ENCODE measurements around the gene POLE3.
"Not testable (repeated sequence)": the region's sequence is repeated elsewhere in the genome, so short reads cannot be mapped to it uniquely, and the experiment has no call there.

POLE3 gene

GRCh38 chr9:113388833-113389232 lies 21.6 kb downstream of the POLE3 start:
- no peaks in the 10 kb centered on the region for H3K27me3 ChIP-seq (replicated peaks in 2 of 5; ENCODE audit: control insufficient read depth in 4 of 5, insufficient read depth in 5 of 5, low read length in 4 of 5)
- DNase-seq = no peak
- ChIA-PET POLR2A (no interaction called here), CTCF (interaction anchor here (1.1 to 3.5 kb wide), 3 partner anchors 10 to 21 kb away, joined by 3 to 15 read pairs (median 3); partner anchors contain the start of genes C9orf43, HDHD3 and POLE3)
- peaks cover 0 to 70% (median 48%) of the 10 kb centered on the region in 4 experiments for H3K36me3 ChIP-seq (ENCODE audit: control insufficient read depth in 4 of 4, insufficient read depth in 4 of 4, low read length in 3 of 4)
- no peaks in the 10 kb centered on the region for H3K4me1 ChIP-seq (ENCODE audit: control extremely low read depth in 1 of 4, control insufficient read depth in 4 of 4, insufficient read depth in 4 of 4, low read length in 3 of 4)
- no peak overlapping the region for H3K27ac ChIP-seq (ENCODE audit: insufficient read depth in 1 of 2, low read depth in 1 of 2, low read length in 2 of 2, poor library complexity in 1 of 2, severe bottlenecking in 2 of 2)
- H3K9me3 ChIP-seq (ENCODE audit: control extremely low read depth in 1 of 5, control insufficient read depth in 4 of 5, insufficient read depth in 2 of 5, low read depth in 1 of 5, low read length in 4 of 5) = no peaks in the 10 kb centered on the region
- 96% methylated on average over 12 of the region's 13 CpGs for WGBS (ENCODE audit: insufficient coverage)
- H3K4me3 ChIP-seq (ENCODE audit: control insufficient read depth in 1 of 7, extremely low read depth in 1 of 7, insufficient read depth in 4 of 7, low read depth in 2 of 7, low read length in 6 of 7) = no peak overlapping the region

- CTCF ChIA-PET = interaction anchor here (1.2 to 3.5 kb wide), 4 partner anchors 11 to 21 kb away, joined by 3 to 15 read pairs (median 4); partner anchors contain the start of genes ALAD and HDHD3
- POLR2A ChIA-PET = interaction anchor here (0.5 kb wide), 1 partner anchor 90 kb away, joined by 3 read pairs; no protein-coding TSS in a partner anchor
- Histone ChIP-seq H3K9me3 (ENCODE audit: control extremely low read depth in 1 of 5, control insufficient read depth in 4 of 5, insufficient read depth in 2 of 5, low read depth in 1 of 5, low read length in 4 of 5) (no peaks in the 10 kb centered on the region), H3K4me1 (ENCODE audit: control extremely low read depth in 1 of 4, control insufficient read depth in 4 of 4, insufficient read depth in 4 of 4, low read length in 3 of 4) (no peaks in the 10 kb centered on the region), H3K27ac (ENCODE audit: insufficient read depth in 1 of 2, low read depth in 1 of 2, low read length in 2 of 2, poor library complexity in 1 of 2, severe bottlenecking in 2 of 2) (no peak overlapping the region), H3K4me3 (ENCODE audit: control insufficient read depth in 1 of 7, extremely low read depth in 1 of 7, insufficient read depth in 4 of 7, low read depth in 2 of 7, low read length in 6 of 7) (no peak overlapping the region), H3K36me3 (ENCODE audit: control insufficient read depth in 4 of 4, insufficient read depth in 4 of 4, low read length in 3 of 4) (peaks cover 0 to 65% (median 41%) of the 10 kb centered on the region in 4 experiments), H3K27me3 (replicated peaks in 2 of 5; ENCODE audit: control insufficient read depth in 4 of 5, insufficient read depth in 5 of 5, low read length in 4 of 5) (no peaks in the 10 kb centered on the region)
- 78% methylated on average over 7 of the region's 9 CpGs for WGBS (ENCODE audit: insufficient coverage)
- no peak for DNase-seq
These were observed 22.8 kb downstream of the POLE3 start for GRCh38 chr9:113387560-113388230.

- Histone ChIP-seq H3K9me3 (ENCODE audit: control extremely low read depth in 1 of 5, control insufficient read depth in 4 of 5, insufficient read depth in 2 of 5, low read depth in 1 of 5, low read length in 4 of 5) (no peaks in the 10 kb centered on the region), H3K4me3 (ENCODE audit: control insufficient read depth in 1 of 7, extremely low read depth in 1 of 7, insufficient read depth in 4 of 7, low read depth in 2 of 7, low read length in 6 of 7) (no peak overlapping the region), H3K4me1 (ENCODE audit: control extremely low read depth in 1 of 4, control insufficient read depth in 4 of 4, insufficient read depth in 4 of 4, low read length in 3 of 4) (no peaks in the 10 kb centered on the region), H3K27ac (ENCODE audit: insufficient read depth in 1 of 2, low read depth in 1 of 2, low read length in 2 of 2, poor library complexity in 1 of 2, severe bottlenecking in 2 of 2) (no peak overlapping the region), H3K36me3 (ENCODE audit: control insufficient read depth in 4 of 4, insufficient read depth in 4 of 4, low read length in 3 of 4) (peaks cover 0 to 56% (median 39%) of the 10 kb centered on the region in 4 experiments), H3K27me3 (replicated peaks in 2 of 5; ENCODE audit: control insufficient read depth in 4 of 5, insufficient read depth in 5 of 5, low read length in 4 of 5) (no peaks in the 10 kb centered on the region)
- CTCF ChIA-PET = interaction anchor here (1.2 to 3.5 kb wide), 3 partner anchors 12 to 22 kb away, joined by 4 to 15 read pairs (median 5); partner anchors contain the start of gene ALAD
- POLR2A ChIA-PET = interaction anchor here (0.5 to 1.0 kb wide), 2 partner anchors 10 to 90 kb away, joined by 3 read pairs; partner anchors contain the start of gene HDHD3
- DNase-seq = no peak
- 93% methylated on average over 4 of the region's 4 CpGs for WGBS (ENCODE audit: insufficient coverage)
These were observed 23.7 kb downstream of the POLE3 start for GRCh38 chr9:113386571-113387393.

- Histone ChIP-seq H3K27ac (ENCODE audit: insufficient read depth in 1 of 2, low read depth in 1 of 2, low read length in 2 of 2, poor library complexity in 1 of 2, severe bottlenecking in 2 of 2) (no peak overlapping the region), H3K27me3 (replicated peaks in 2 of 5; ENCODE audit: control insufficient read depth in 4 of 5, insufficient read depth in 5 of 5, low read length in 4 of 5) (no peaks in the 10 kb centered on the region), H3K4me3 (ENCODE audit: control insufficient read depth in 1 of 7, extremely low read depth in 1 of 7, insufficient read depth in 4 of 7, low read depth in 2 of 7, low read length in 6 of 7) (no peak overlapping the region), H3K36me3 (ENCODE audit: control insufficient read depth in 4 of 4, insufficient read depth in 4 of 4, low read length in 3 of 4) (peaks cover 0 to 10% (median 6%) of the 10 kb centered on the region in 4 experiments), H3K9me3 (ENCODE audit: control extremely low read depth in 1 of 5, control insufficient read depth in 4 of 5, insufficient read depth in 2 of 5, low read depth in 1 of 5, low read length in 4 of 5) (no peaks in the 10 kb centered on the region), H3K4me1 (ENCODE audit: control extremely low read depth in 1 of 4, control insufficient read depth in 4 of 4, insufficient read depth in 4 of 4, low read length in 3 of 4) (peaks cover 0 to 12% (median 5%) of the 10 kb centered on the region in 4 experiments)
- WGBS (ENCODE audit: insufficient coverage) = 90% methylated on average over 7 of the region's 8 CpGs
- CTCF ChIA-PET = no interaction called here
- POLR2A ChIA-PET = no interaction called here
- DNase-seq = no peak
These were observed 28.5 kb downstream of the POLE3 start for GRCh38 chr9:113381909-113382411.

- CTCF ChIA-PET; H3K36me3 ChIP-seq (ENCODE audit: control insufficient read depth in 4 of 4, insufficient read depth in 4 of 4, low read length in 3 of 4); H3K4me3 ChIP-seq (ENCODE audit: control insufficient read depth in 1 of 7, extremely low read depth in 1 of 7, insufficient read depth in 4 of 7, low read depth in 2 of 7, low read length in 6 of 7); H3K27ac ChIP-seq (ENCODE audit: insufficient read depth in 1 of 2, low read depth in 1 of 2, low read length in 2 of 2, poor library complexity in 1 of 2, severe bottlenecking in 2 of 2); DNase-seq; H3K9me3 ChIP-seq (ENCODE audit: control extremely low read depth in 1 of 5, control insufficient read depth in 4 of 5, insufficient read depth in 2 of 5, low read depth in 1 of 5, low read length in 4 of 5); POLR2A ChIA-PET; H3K27me3 ChIP-seq (replicated peaks in 2 of 5; ENCODE audit: control insufficient read depth in 4 of 5, insufficient read depth in 5 of 5, low read length in 4 of 5): not testable (repeated sequence)
- 96% methylated on average over 4 of the region's 7 CpGs for WGBS (ENCODE audit: insufficient coverage)
- peaks cover 0 to 15% (median 5%) of the 10 kb centered on the region in 4 experiments for H3K4me1 ChIP-seq (ENCODE audit: control extremely low read depth in 1 of 4, control insufficient read depth in 4 of 4, insufficient read depth in 4 of 4, low read length in 3 of 4)
These were observed 29.0 kb downstream of the POLE3 start for GRCh38 chr9:113381441-113381840.

GRCh38 chr9:113380869-113381378 lies 29.6 kb downstream of the POLE3 start:
- peaks cover 0 to 4% (median under 1%) of the 10 kb centered on the region in 4 experiments for H3K36me3 ChIP-seq (ENCODE audit: control insufficient read depth in 4 of 4, insufficient read depth in 4 of 4, low read length in 3 of 4)
- CTCF ChIA-PET = no interaction called here
- DNase-seq = no peak
- H3K9me3 ChIP-seq (ENCODE audit: control extremely low read depth in 1 of 5, control insufficient read depth in 4 of 5, insufficient read depth in 2 of 5, low read depth in 1 of 5, low read length in 4 of 5) = no peaks in the 10 kb centered on the region
- H3K27ac ChIP-seq (ENCODE audit: insufficient read depth in 1 of 2, low read depth in 1 of 2, low read length in 2 of 2, poor library complexity in 1 of 2, severe bottlenecking in 2 of 2) = no peak overlapping the region
- no peak overlapping the region for H3K4me3 ChIP-seq (ENCODE audit: control insufficient read depth in 1 of 7, extremely low read depth in 1 of 7, insufficient read depth in 4 of 7, low read depth in 2 of 7, low read length in 6 of 7)
- H3K4me1 ChIP-seq (ENCODE audit: control extremely low read depth in 1 of 4, control insufficient read depth in 4 of 4, insufficient read depth in 4 of 4, low read length in 3 of 4) = peaks cover 0 to 15% (median 5%) of the 10 kb centered on the region in 4 experiments
- POLR2A ChIA-PET = no interaction called here
- H3K27me3 ChIP-seq (replicated peaks in 2 of 5; ENCODE audit: control insufficient read depth in 4 of 5, insufficient read depth in 5 of 5, low read length in 4 of 5) = no peaks in the 10 kb centered on the region
- no CpG with 5 or more reads among the region's 1 CpG for WGBS (ENCODE audit: insufficient coverage)

All from common myeloid progenitor, CD34-positive (primary cell).